ENCODE measurements around the gene LYPD6B. TPM values are rescaled to one million over a fixed set of nuclear protein-coding genes. Genes with fewer than 3 reads are reported as not detected.

Gene LYPD6B
- total and polyA plus RNA-seq, 7 donors, result not detected

- 85 to 90% (median 85%) methylated on average over 4 of the region's 4 CpGs for WGBS, 3 donors
- peaks cover 0 to 44% (median 14%) of the 10 kb centered on the region in 3 donors for H3K27me3 ChIP-seq (ENCODE audit: insufficient read depth in 3 of 3, low read length in 2 of 3)
- TF ChIP-seq CTCF (IDR thresholded peaks at IDR 0.05), result no peak
Observed at GRCh38 chr2:149036507-149037293, 1.8 kb upstream of the LYPD6B start.

GRCh38 chr2:149037851-149038250 lies 648 bp upstream of the LYPD6B start:
- TF ChIP-seq CTCF (IDR thresholded peaks at IDR 0.05), result no peak
- 46 to 60% (median 48%) methylated on average over 8 of the region's 8 CpGs for WGBS, 3 donors
- Histone ChIP-seq H3K36me3 (ENCODE audit: insufficient read depth in 1 of 2, low read depth in 1 of 2) (no peaks in the 10 kb centered on the region), H3K27me3 (ENCODE audit: insufficient read depth in 3 of 3, low read length in 2 of 3) (peaks cover 0 to 44% (median 12%) of the 10 kb centered on the region in 3 donors), H3K9me3 (no peaks in the 10 kb centered on the region), H3K4me1 (no peaks in the 10 kb centered on the region), H3K27ac (no peak overlapping the region), H3K4me3 (no peak overlapping the region)
- DNase-seq (no peak), ATAC-seq (no peak)
- intact Hi-C loops (cut with DNase I), result no loop called here

More at GRCh38 chr2:149036507-149037293, 1.8 kb upstream of the LYPD6B start:
- intact Hi-C loops (cut with DNase I), result no loop called here
- Histone ChIP-seq H3K4me3 (no peak overlapping the region), H3K4me1 (no peaks in the 10 kb centered on the region), H3K9me3 (no peaks in the 10 kb centered on the region), H3K36me3 (ENCODE audit: insufficient read depth in 1 of 2, low read depth in 1 of 2) (no peaks in the 10 kb centered on the region), H3K27ac (no peak overlapping the region)
- DNase-seq (no peak), ATAC-seq (no peak)

- no peak for ATAC-seq
- no peak for DNase-seq
- Histone ChIP-seq H3K27me3 (ENCODE audit: insufficient read depth in 3 of 3, low read length in 2 of 3) (peaks cover 0 to 44% (median 12%) of the 10 kb centered on the region in 3 donors), H3K9me3 (no peaks in the 10 kb centered on the region), H3K36me3 (ENCODE audit: insufficient read depth in 1 of 2, low read depth in 1 of 2) (no peaks in the 10 kb centered on the region), H3K4me1 (no peaks in the 10 kb centered on the region), H3K4me3 (no peak overlapping the region), H3K27ac (no peak overlapping the region)
- intact Hi-C loops (cut with DNase I), result no loop called here
- WGBS, 3 donors, result 22 to 43% (median 23%) methylated on average over 6 to 11 of the region's 11 CpGs
- no peak for TF ChIP-seq CTCF (IDR thresholded peaks at IDR 0.05)
Observed at GRCh38 chr2:149039213-149039724, 770 bp downstream of the LYPD6B start.

GRCh38 chr2:149040451-149040850 lies 2.0 kb downstream of the LYPD6B start:
- 67 to 76% (median 70%) methylated on average over 7 of the region's 7 CpGs for WGBS, 3 donors
- Histone ChIP-seq H3K27ac (no peak overlapping the region), H3K9me3 (no peaks in the 10 kb centered on the region), H3K4me3 (no peak overlapping the region), H3K36me3 (ENCODE audit: insufficient read depth in 1 of 2, low read depth in 1 of 2) (no peaks in the 10 kb centered on the region), H3K4me1 (no peaks in the 10 kb centered on the region), H3K27me3 (ENCODE audit: insufficient read depth in 3 of 3, low read length in 2 of 3) (peaks cover 0 to 39% (median 12%) of the 10 kb centered on the region in 3 donors)
- intact Hi-C loops (cut with DNase I), result no loop called here
- no peak for TF ChIP-seq CTCF (IDR thresholded peaks at IDR 0.05)
- DNase-seq (no peak), ATAC-seq (no peak)
